KOPT-K1 (cell line): ENCODE measurements around the gene SNAI1.
"Not testable (repeated sequence)": the region's sequence is repeated elsewhere in the genome, so short reads cannot be mapped to it uniquely, and the experiment has no call there.

Source experiments
- H3K27ac ChIP-seq: fragments of 200-600 bp; sonication (generic); 2 replicates; pipeline ENCODE4 v1.5.1; 2016; ENCODE audit warnings: antibody characterized with exemption, mild to moderate bottlenecking, low read depth, low read length; ENCODE audit not compliant: poor library complexity, severe bottlenecking
- H3K36me3 ChIP-seq: fragments of 200-600 bp; sonication (generic); 2 replicates; pipeline ENCODE4 v1.5.1; 2017; ENCODE audit warnings: antibody characterized with exemption, mild to moderate bottlenecking, low read length, moderate library complexity; ENCODE audit not compliant: insufficient read depth
- H3K9me3 ChIP-seq: fragments of 200-600 bp; sonication (generic); 2 replicates; pipeline ENCODE4 v1.5.1; 2017; ENCODE audit warnings: antibody characterized with exemption, low read length, mild to moderate bottlenecking; ENCODE audit not compliant: insufficient read depth, poor library complexity, severe bottlenecking

The SNAI1 gene

DNA sequence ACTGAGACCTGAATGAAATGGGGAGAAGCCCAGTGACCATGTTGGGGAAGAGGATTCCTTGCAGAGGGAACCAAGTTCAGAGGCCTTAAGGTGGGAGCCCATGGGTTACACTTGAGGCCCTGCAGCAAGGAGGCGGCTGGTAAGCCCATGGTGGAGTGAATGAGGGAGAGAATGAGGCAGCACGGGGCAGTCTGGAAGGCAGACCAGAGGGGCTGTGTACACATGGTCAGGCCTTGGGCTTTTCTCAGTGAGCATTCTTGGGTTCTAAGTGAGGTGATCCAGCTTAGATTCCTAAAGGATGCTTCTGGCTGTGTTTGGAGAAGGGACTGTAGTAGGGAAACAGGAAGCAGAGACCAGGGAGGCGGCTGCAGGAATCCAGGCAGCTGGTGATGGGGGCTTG lies 27.6 kb upstream of the SNAI1 start:
- H3K27ac ChIP-seq = no peak overlapping the region
- peaks cover 84% of the 10 kb centered on the region for H3K36me3 ChIP-seq
- H3K9me3 ChIP-seq = no peaks in the 10 kb centered on the region

DNA sequence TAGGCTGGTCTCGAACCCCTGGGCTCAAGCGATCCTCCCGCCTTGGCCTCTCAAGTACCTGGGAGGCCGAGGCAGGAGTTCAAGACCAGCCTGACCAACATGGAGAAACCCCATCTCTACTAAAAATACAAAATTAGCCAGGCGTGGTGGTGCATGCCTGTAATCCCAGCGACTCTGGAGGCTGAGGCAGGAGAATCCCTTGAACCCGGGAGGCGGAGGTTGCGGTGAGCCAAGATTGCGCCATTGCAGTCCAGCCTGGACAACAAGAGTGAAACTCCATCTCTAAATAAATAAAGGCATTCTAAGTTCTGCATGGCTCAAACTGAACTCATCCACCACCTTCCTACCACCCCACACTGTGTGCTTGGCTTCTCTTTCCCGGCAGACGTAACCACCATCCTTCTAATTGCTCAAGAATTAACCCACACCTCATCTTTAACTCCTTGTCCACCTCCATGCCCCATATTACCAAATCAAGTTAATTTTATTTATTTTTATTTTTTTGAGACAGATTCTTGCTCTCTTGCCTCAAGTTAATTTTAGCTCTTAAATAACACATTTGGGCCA lies 26.9 kb upstream of the SNAI1 start:
- not testable (repeated sequence) for H3K27ac ChIP-seq, H3K9me3 ChIP-seq
- H3K36me3 ChIP-seq = peaks cover 77% of the 10 kb centered on the region

DNA sequence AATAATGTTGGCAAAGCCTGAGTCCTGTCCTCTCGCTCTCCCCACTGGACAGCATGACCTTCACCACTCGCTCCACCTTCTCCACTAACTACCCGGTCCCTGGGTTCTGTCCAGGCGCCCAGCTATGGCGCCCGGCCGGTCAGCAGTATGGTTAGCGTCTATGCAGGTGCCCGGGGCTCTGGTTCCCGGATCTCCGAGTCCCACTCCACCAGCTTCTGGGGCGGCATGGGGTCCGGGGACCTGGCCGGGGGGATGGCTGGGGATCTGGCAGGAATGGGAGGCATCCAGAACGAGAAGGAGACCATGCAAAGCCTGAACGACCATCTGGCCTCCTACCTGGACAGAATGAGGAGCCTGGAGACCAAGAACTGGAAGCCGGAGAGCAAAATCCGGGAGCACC lies 26.1 kb upstream of the SNAI1 start:
- peaks cover 69% of the 10 kb centered on the region for H3K36me3 ChIP-seq
- no peak overlapping the region for H3K27ac ChIP-seq
- no peaks in the 10 kb centered on the region for H3K9me3 ChIP-seq

DNA sequence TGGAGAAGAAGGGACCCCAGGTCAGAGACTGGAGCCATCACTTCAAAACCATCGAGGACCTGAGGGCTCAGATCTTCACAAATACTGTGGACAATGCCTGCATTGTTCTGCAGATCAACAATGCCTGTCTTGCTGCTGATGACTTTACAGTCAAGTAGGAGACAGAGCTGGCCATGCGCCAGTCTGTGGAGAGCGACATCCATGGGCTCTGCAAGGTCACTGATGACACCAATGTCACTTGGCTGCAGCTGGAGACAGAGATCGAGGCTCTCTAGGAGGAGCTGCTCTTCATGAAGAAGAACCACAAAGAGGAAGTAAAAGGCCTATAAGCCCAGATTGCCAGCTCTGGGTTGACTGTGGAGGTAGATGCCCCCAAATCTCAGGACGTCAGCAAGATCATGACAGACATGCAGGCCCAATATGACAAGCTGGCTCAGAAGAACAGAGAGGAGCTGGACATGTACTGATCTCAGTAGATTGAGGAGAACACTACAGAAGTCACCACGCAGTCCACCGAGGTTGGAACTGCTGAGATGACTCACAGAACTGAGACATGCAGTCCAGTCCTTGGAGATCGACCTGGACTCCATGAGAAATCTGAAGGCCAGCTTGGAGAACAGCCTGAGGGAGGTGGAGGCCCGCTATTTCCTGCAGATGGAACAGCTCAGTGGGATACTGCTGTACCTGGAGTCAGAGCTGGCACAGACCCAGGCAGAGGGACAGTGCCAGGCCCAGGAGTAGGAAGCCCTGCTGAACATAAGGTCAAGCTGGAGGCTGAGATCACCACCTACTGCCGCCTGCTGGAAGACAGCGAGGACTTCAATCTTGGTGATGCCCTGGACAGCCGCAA lies 25.5 kb upstream of the SNAI1 start:
- H3K9me3 ChIP-seq, H3K27ac ChIP-seq: not testable (repeated sequence)
- H3K36me3 ChIP-seq = peaks cover 63% of the 10 kb centered on the region

DNA sequence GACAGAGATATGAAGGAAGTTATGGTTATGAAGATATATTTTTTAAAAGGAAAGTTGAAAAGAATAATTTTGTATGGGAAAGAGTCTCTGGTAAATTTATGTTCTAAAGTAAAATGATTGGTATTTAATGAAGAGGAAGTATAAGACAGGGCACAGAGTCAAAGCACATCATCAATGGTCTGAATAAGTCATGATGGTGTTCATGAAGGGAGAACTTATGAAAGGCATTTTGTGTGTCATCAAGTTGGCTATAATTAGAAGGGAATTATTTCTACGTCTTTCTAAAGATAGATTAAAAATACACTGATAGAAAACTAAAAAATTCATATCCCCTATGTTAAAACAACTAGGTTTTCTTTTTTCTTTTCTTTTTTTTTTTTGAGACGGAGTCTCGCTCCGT lies 21.4 kb upstream of the SNAI1 start:
- peaks cover 28% of the 10 kb centered on the region for H3K36me3 ChIP-seq

DNA sequence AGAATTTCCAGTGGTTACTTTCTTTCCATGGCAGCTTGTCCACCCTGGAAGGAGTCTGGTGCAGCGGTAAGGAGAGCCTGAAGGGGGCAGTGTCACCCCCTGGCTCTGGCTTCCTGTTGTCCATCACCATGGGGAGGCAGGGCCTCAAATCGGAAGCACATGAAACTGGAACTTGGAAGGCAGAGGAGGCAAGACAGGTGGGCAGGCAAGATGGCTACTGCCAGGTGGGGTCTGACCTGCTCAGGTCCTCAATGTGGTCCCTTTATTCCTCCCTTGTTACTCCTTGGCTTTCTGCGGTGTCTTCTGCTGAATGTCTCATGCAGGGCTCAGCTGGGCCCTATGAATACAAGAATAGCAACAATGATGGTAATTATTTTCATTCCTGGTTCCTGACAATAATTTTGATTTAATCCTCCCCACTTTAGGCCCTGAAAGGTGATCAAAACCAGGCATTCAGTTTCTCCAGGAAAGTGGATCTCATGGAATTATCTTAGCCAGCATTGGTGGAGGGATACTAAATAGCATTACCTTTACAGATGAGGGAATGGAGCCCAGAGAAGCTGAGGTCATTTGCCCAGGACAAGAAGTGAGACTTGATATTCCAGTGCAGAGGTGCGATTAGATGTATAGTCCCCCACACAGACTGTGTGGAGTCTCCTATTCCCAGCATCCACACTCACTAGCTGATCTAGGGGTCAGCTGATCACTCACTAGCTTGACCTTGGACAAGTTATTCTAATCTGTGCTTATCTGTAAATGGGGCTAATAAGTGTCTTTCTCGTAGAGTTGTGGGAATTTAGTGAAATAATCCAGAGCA lies 17.6 kb upstream of the SNAI1 start:
- Histone ChIP-seq H3K27ac (no peak overlapping the region), H3K9me3 (no peaks in the 10 kb centered on the region)

More for the DNA sequence above, 21.4 kb upstream of the SNAI1 start:
- Histone ChIP-seq H3K27ac (no peak overlapping the region), H3K9me3 (no peaks in the 10 kb centered on the region)

DNA sequence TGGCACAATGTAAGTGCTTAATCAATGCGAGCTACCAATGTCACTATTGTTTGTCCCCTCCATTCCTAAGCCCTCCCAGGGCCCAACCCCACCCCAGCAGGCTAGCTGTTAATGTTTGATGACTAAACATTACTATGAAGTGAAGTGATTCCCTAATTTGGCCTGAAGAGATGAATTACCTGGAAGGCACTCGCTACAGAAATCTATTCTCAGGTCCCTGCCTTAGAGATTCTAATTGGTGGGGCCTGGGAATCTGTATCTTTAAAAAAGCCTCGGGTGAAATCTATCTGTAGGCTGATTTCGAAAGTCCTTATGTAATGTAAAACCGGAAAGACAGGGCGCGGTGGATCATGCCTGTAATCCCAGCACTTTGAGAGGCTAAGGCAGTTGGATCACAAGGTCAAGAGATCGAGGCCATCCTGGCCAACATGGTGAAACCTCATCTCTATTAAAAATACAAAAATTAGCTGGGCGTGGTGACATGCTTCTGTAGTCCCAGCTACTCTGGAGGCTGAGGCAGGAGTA lies 16.9 kb upstream of the SNAI1 start:
- no peak overlapping the region for H3K27ac ChIP-seq

More for the DNA sequence above, 17.6 kb upstream of the SNAI1 start:
- H3K36me3 ChIP-seq = peaks cover 6% of the 10 kb centered on the region; the same call in 1 of the 2 replicates

DNA sequence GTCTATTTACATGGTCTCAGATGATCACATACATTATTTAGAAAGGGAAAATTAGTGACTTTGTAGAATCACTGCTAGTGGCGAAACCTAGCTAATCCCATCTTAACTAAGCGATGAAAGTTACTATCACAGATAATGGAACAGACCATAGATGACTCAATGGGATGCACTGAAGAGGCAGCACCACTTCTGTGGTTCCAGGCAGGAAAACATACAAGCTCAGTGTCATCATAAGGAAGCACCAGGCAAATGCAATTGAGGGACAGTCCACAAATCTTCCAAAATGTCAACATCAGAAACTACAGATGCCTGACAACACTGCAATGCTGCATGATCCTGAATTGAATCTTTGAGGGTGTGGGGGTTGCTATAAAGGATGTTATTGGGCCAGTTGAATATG lies 15.9 kb upstream of the SNAI1 start:
- no peak overlapping the region for H3K27ac ChIP-seq
- H3K9me3 ChIP-seq = no peaks in the 10 kb centered on the region
- peaks cover 6% of the 10 kb centered on the region; the same call in 1 of the 2 replicates for H3K36me3 ChIP-seq

More for the DNA sequence above, 16.9 kb upstream of the SNAI1 start:
- peaks cover 6% of the 10 kb centered on the region; the same call in 1 of the 2 replicates for H3K36me3 ChIP-seq
- no peaks in the 10 kb centered on the region for H3K9me3 ChIP-seq

DNA sequence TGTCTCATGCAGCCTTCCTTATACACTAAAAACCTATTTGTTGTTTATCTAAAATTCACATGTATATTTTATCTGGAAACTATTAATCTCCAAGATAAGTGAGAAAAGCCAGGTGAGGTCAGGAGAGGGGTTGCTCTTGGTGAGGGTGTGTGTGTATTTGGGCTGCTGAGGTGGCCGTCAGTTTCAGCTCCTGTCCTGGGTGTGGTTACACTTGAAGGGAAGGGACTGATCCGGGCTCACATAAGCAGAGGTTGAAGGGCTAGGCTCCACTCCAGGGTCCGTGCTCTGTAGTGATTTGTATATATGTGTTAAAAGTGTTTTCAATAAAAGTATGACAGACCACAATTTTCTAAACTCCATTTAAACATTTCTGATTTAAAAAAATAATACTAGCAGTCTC lies 13.5 kb upstream of the SNAI1 start:
- Histone ChIP-seq H3K9me3 (no peaks in the 10 kb centered on the region), H3K27ac (no peak overlapping the region)

DNA sequence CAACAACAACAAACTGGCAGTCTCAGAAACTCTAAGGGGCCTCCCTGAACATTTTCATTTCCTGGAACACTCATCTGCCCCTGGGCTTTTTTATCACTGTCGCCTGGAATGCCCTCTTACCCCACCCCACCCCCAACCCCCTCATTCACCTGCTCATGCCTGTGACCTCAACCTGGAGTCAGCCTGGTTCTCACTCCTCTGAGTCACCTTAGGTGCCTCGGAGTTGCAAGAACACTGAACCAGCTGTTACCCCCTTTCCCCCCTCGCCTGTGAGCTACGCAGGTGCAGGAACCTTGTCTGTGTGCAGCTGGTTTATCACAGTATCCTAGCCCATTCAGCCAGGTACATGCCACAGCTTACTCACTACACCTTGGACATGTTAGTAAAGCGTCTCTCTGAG lies 12.8 kb upstream of the SNAI1 start:
- Histone ChIP-seq H3K36me3 (peaks cover 5% of the 10 kb centered on the region; the same call in 1 of the 2 replicates), H3K27ac (no peak overlapping the region), H3K9me3 (no peaks in the 10 kb centered on the region)

More for the DNA sequence above, 13.5 kb upstream of the SNAI1 start:
- peaks cover 6% of the 10 kb centered on the region; the same call in 1 of the 2 replicates for H3K36me3 ChIP-seq

DNA sequence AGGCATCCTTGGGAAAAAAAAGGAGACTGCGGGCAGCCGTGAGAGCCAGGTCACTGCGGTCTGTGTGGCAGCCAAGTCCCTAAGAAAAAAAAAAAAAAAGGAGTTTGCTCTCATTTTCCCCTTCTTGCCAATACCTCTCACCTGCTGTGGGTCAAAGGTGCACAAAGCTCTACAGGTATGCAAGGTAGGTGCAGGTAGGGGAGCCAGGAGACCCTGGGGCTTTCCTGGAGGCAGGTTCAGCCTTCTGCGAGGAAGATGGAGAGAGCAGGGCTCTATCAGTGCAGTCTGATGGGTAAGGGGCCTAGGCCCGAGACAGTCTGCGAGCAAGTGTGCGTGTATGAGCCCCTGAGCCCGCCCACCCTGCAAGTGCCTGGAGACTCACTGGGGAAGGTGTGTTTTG lies 12.3 kb upstream of the SNAI1 start:
- Histone ChIP-seq H3K36me3 (no peaks in the 10 kb centered on the region), H3K9me3 (no peaks in the 10 kb centered on the region), H3K27ac (no peak overlapping the region)

DNA sequence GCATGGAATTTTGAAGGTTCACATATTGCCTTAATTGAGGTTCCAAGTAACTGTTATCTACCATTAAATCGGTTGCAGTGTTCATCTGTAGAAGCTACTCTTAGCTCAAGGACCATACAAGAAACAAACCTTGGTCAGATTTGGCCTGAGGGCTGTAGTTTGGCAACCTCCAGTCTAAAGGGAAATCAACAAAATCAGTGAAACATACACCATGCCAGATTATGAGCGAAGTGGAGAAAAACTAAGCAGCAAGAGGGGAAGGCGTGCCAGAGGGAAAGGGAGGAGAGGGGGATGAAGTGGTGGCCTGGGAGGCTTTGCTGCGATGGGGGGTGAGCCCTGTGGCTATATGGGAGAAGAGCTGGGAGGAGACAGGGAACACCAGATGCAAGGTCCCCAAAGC lies 8.8 kb upstream of the SNAI1 start:
- H3K27ac ChIP-seq = no peak overlapping the region
- H3K36me3 ChIP-seq = no peaks in the 10 kb centered on the region
- H3K9me3 ChIP-seq = no peaks in the 10 kb centered on the region

DNA sequence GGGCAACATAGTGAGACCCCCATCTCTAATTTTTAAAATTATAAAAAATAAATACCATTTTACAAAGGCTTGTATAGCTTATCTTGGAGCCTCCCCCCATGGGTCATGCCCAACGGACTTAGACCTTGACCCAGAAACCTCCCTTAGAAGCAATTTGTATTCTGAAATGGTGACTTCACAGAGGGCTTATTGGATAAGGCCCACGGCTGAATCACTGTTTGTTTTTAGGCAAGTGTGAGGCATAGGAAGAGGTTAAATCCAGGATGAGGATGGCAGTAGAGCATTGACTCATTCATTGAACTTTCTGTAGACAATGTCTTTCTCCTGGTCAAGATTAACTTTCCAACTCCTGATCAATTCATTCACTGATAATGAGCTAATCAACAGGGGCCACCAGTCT lies 6.2 kb upstream of the SNAI1 start:
- H3K9me3 ChIP-seq = no peaks in the 10 kb centered on the region
- H3K36me3 ChIP-seq = no peaks in the 10 kb centered on the region
- H3K27ac ChIP-seq = no peak overlapping the region

DNA sequence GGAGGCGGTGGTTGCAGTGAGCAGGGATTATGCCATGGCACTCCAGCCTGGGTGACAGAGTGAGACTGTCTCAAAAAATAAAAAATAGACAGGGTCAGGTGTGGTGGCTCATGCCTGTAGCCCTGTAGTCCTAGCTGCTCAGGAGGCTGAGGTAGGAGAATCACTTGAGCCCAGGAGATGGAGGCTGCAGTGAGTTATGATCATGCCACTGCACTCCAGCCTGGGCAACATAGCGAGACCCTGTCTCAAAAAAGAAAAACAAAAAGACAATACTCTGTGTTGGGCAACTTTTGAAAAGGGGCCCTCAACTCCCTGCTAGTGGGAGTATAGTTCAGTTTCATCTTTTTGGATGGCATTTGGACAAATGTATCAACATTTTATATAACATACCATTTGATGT lies 5.0 kb upstream of the SNAI1 start:
- H3K36me3 ChIP-seq, H3K27ac ChIP-seq, H3K9me3 ChIP-seq: not testable (repeated sequence)

DNA sequence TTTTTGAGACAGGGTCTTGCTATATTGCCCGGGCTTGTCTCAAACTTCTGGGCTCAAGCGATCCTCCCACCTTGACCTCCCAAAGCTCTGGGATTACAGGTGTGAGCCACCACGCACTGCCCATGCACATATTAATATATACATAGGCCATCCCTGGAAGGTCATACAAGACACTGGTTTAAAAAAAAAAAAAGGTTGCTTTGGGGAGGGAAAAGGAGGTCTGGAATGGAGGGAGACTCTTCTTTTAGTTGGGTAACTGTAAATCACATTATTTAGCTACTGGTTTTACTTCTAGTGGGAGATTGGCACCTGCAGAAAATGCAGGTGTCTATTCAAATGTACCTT lies 4.1 kb upstream of the SNAI1 start:
- Histone ChIP-seq H3K9me3 (no peaks in the 10 kb centered on the region), H3K27ac (no peak overlapping the region)

More for the DNA sequence above, 4.1 kb upstream of the SNAI1 start:
- no peaks in the 10 kb centered on the region for H3K36me3 ChIP-seq
